Measurements from ENCODE around the gene SIGLEC7.

SIGLEC7 gene

GRCh38 chr19:51119101-51119500 is 23.0 kb upstream of the SIGLEC7 start:
- no peak for DNase-seq (ENCODE audit: low read depth)

GRCh38 chr19:51119611-51120010 is 22.5 kb upstream of the SIGLEC7 start:
- DNase-seq (ENCODE audit: low read depth): no peak

GRCh38 chr19:51120160-51120559 is 21.9 kb upstream of the SIGLEC7 start:
- DNase-seq (ENCODE audit: low read depth): no peak

- DNase-seq (ENCODE audit: low read depth): no peak
These were observed 20.8 kb upstream of the SIGLEC7 start for GRCh38 chr19:51121257-51121656.

- DNase-seq (ENCODE audit: low read depth): no peak
These were observed 19.8 kb upstream of the SIGLEC7 start for GRCh38 chr19:51122112-51122981.

- DNase-seq (ENCODE audit: low read depth): no peak
These were observed 18.7 kb upstream of the SIGLEC7 start for GRCh38 chr19:51123381-51123800.

GRCh38 chr19:51123802-51124201 is 18.3 kb upstream of the SIGLEC7 start:
- no peak for DNase-seq (ENCODE audit: low read depth)

GRCh38 chr19:51124216-51124615 is 17.9 kb upstream of the SIGLEC7 start:
- DNase-seq (ENCODE audit: low read depth): no peak

GRCh38 chr19:51124729-51125128 is 17.4 kb upstream of the SIGLEC7 start, which contains the start of gene SIGLEC9:
TSS of gene SIGLEC9 (plus strand) at chr19:51124906. CDS start at chr19:51124975, 69 bp downstream.
- no peak for DNase-seq (ENCODE audit: low read depth)

GRCh38 chr19:51125421-51126075 is 16.6 kb upstream of the SIGLEC7 start:
- DNase-seq (ENCODE audit: low read depth): no peak

- DNase-seq (ENCODE audit: low read depth): no peak
These were observed 15.1 kb upstream of the SIGLEC7 start for GRCh38 chr19:51127032-51127431.

DNA sequence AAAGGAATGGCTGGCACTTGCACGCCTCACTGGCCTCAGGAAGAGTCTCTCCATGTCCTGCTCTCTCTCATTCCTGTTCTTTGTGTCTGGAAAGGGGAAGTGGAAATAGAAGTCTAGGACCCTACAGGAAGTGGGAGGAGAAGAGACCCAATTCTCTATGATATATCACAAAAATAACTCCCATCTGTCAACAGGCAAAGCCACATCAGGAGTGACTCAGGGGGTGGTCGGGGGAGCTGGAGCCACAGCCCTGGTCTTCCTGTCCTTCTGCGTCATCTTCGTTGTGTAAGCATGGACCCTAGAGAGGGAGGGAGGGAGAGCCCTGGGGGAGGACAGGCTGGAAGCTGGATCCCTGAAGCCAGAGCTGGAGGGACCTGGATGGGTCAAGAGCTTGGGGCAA is 14.3 kb upstream of the SIGLEC7 start:
- no peak for DNase-seq (ENCODE audit: low read depth)

- no peak for DNase-seq (ENCODE audit: low read depth)
These were observed 13.9 kb upstream of the SIGLEC7 start for GRCh38 chr19:51128227-51128626.

GRCh38 chr19:51129716-51130115 is 12.4 kb upstream of the SIGLEC7 start:
- no peak for DNase-seq (ENCODE audit: low read depth)

GRCh38 chr19:51131780-51132680 is 10.1 kb upstream of the SIGLEC7 start:
- no peak for DNase-seq (ENCODE audit: low read depth)

DNA sequence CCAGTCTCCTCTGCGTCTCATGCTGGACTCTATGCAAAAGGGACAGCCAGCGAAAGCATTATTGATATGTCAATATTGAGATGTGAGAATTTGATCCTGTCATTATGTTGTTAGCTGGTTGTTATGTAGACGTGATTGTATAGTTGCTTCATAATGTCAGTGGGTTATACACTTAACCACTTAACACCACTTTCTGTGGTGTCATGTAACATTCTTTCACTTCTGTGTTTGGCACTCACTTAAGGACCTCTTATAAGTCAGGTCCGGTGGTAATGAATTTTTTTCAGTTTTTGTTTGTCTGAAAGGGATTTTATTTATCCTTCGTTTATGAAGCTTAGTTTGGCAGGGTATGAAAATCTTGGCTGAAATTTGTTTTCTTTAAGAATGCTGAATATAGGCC is 7.1 kb upstream of the SIGLEC7 start:
- DNase-seq (ENCODE audit: low read depth): no peak

DNA sequence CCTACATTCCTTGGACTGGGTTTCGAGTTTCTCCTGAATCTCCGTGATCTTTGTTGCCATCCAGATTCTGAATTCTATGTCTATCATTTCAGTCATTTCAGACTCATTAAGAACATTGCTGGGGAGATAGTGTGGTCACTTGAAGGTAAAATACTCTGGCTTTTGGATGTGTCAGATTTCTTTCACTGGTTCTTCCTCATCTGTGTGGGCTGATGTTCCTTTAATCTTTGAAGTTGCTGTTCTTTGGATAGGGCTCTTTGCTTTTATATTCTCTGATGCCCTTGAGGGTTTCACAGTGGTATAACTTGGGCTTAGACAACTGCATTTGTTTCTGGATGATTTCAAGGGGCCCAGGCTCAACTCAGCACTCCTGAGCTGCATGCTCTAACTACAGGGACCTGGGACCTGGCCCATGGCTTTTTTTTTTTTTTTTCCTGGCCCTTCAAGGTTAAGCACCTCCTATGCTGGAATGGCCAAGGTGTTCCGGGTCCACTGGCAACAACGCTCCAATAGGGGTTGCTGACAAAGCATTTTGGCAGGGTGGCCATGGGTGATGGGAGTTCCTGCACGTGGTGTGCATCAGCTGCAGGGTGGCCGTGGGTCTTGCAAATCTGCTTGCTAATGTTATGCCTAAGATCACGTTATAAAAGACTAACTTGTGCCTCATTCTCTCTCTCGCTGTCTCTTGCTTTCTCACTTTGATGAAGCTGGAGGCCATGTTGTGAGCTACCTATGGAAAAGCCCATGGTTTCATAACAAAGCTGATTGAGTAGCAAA is 5.9 kb upstream of the SIGLEC7 start:
- DNase-seq (ENCODE audit: low read depth): no peak

DNA sequence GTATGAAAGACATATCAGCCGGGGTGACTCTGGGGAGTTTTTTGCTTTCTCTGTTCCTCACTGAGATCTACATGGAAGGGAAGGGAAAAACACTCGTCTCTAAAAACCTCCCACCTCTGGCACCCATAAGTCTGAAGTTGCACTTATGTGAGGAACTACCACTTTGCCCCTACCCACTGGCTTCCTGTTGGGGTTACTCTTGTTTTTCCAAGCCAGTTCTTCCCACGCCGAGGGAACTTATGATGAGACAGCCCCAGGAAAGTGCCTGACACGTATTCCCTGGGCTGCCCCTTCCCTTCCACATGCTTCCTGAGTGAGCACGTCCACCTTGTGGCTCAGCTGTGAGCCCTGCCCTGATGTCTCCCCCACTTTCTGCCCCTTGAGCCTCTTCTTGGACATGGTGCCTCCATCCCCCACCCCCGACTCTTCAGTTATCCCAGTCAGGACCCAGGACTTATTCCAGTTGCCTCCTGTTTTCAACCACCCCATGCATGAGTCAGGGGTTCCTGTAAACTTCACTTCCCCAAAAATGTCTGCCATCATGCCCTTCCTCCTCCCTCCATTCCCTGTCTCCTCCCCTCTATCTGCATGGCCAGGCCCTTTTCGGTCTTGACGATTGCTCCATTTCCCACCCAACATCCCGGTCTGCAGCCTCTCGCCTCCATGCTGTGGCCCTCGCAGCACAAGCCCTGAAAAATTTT is 5.1 kb upstream of the SIGLEC7 start:
- no peak for DNase-seq (ENCODE audit: low read depth)

DNA sequence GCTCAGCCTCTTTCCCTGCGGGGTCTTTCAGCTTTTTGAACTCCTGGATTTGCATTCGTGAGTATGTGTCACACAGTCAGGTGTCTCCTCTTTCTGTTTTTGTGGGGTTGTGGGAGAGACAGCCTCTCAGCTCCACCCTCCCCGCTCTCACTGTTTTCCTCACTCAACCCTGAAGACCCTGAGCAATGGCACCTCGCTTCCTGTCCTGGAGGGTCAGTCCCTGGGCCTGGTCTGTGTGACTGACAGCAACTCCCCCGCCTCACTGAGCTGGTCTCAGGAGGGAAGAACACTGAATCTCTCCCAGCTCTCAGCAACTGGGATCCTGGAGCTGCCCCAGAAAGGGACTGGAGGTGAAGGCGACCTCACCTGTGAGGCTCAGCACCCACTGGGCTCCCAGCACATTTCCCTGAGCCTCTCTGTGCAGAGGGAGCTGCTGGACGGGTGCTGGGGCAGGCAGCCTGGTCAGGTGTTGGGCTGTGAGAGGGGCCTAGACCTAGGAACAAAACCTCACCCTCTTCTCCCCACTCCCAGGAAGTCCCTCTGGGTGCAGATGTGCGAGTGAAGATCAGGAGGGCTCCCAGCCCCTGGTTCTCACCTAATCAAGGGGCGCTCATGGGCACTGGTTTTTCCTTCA is 4.2 kb upstream of the SIGLEC7 start:
- no peak for DNase-seq (ENCODE audit: low read depth)

GRCh38 chr19:51138549-51138979 is 3.5 kb upstream of the SIGLEC7 start:
- no peak for DNase-seq (ENCODE audit: low read depth)
